Measurements from ENCODE around the gene PTBP3.

- TF ChIP-seq EZH2 (IDR thresholded peaks at IDR 0.05; ENCODE audit: insufficient read depth, low read length) (no peak), CTCF (IDR thresholded peaks at IDR 0.05; ENCODE audit: insufficient read depth, low read depth, low read length) (no peak)
Observed at GRCh38 chr9:112351184-112351583, 17.8 kb upstream of the PTBP3 start.

Measured in astrocyte (in vitro differentiated cells and primary cell).